NB4 (cell line): ENCODE measurements around the gene AGTPBP1.

Experiments used
- POLR2A ChIP-seq: IDR thresholded peaks from 2 replicates; pipeline ENCODE4 v1.6.1; 2011; ENCODE audit warnings: mild to moderate bottlenecking; ENCODE audit not compliant: insufficient read length; ENCODE audit errors: extremely low read depth
- TF ChIP-seq, protein P1 (sequence below): IDR thresholded peaks from one replicate; pipeline ENCODE4 v1.5.1; 2012; ENCODE audit warnings: low read depth, low read length

DNA sequence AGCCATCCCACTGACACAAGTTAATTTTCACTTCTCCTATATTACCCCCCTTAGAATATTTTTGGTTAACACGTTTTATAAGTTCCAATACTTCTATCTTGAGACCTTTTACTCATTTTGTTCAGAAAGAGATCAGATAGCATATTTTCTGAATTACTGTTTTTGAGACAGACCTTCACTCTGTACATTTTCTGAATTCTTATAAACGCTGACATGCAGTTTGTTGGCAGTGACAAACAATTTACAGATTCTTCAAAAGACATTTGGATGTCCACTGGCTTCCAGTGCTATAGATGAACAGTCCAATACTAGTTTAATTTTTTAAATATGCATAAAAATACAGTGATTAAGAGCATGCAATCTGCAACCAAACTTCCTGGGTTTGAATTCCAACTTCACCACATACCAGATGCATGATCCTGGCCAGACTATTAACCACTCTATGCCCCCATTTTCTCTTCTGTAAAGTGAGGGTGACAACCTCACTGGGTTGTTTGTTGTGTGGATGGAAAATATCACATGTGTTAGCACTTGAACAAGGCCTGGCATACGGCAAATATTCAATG lies 142.1 kb downstream of the AGTPBP1 start:
- TF ChIP-seq, protein P1, sequence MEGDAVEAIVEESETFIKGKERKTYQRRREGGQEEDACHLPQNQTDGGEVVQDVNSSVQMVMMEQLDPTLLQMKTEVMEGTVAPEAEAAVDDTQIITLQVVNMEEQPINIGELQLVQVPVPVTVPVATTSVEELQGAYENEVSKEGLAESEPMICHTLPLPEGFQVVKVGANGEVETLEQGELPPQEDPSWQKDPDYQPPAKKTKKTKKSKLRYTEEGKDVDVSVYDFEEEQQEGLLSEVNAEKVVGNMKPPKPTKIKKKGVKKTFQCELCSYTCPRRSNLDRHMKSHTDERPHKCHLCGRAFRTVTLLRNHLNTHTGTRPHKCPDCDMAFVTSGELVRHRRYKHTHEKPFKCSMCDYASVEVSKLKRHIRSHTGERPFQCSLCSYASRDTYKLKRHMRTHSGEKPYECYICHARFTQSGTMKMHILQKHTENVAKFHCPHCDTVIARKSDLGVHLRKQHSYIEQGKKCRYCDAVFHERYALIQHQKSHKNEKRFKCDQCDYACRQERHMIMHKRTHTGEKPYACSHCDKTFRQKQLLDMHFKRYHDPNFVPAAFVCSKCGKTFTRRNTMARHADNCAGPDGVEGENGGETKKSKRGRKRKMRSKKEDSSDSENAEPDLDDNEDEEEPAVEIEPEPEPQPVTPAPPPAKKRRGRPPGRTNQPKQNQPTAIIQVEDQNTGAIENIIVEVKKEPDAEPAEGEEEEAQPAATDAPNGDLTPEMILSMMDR: no peak
- TF ChIP-seq POLR2A: no peak
